Lower leg skin (tissue), 4 donors: ENCODE data around the gene OR52K1. TPM values are rescaled to one million over a fixed set of nuclear protein-coding genes. Genes with fewer than 3 reads are reported as not detected.

ENCODE experiments used
- DNase-seq, 2 donors: peaks; one replicate each; pipeline ENCODE4 v3.0.0-alpha.2; 2019; ENCODE audit warnings: low spot score in 2 of 2
- H3K4me3 ChIP-seq: fragments of 200-600 bp; sonication (generic); 2 replicates; pipeline ENCODE4 v1.5.1; 2017; ENCODE audit warnings: mild to moderate bottlenecking, low read depth; ENCODE audit not compliant: poor library complexity, severe bottlenecking
- POLR2A ChIP-seq, 2 donors: fragments of 450-650 bp; IDR thresholded peaks; one replicate each; pipeline ENCODE4 v1.6.1; 2016 to 2017; ENCODE audit warnings: antibody characterized with exemption in 2 of 2, mild to moderate bottlenecking in 1 of 2, moderate library complexity in 1 of 2
- WGBS, 2 donors: methylation state at CpG; one replicate each; pipeline ENCODE4 v1.1.5; 2018; 5-methylcytosine and 5-hydroxymethylcytosine counted together
- intact Hi-C: fragments of 100-400 bp; cut with DNase I; formaldehyde crosslinking; loops from one replicate; pipeline ENCODE4 v1.15.0; 2023; ENCODE audit warnings: low total_unique reads
- total RNA-seq, 4 donors: library from RNA; depleted of rRNA; stranded (reverse); fragments of >200 nt; gene quantifications; one replicate each; pipeline ENCODE4 v1.1.0, GENCODE V29; 2016
- TF ChIP-seq, protein P1 (sequence below), 3 donors: fragments of 450-650 bp; IDR thresholded peaks; one replicate each; pipeline ENCODE4 v1.5.1; 2016; ENCODE audit warnings: antibody characterized with exemption in 3 of 3, mild to moderate bottlenecking in 3 of 3, moderate library complexity in 2 of 3

Gene OR52K1
- not detected for total RNA-seq

DNA sequence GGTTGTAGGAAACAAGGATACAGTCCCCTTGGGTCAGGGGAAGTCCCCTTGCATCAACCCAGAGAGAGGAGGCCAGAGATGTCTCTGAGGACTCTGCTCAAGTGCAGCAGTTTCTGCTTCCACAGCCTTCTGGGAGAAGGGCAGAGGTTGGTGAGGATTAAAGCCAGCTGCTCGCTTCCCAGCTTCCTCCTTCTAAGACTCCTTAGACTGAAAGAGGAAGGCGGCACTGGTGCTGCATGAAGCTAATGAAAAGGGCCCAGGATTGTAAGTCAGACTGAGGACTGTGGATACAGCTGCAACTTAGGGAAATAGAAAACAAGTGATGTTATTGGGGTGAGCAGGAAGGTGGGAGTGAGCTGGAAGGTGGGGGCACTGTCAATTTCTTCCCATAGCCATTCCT, at the start of gene OR52K1:
Gene OR52K1, plus strand, starts transcription at position 202 of the 400 bp plus-strand sequence. CDS start 6,255 bp downstream, outside the sequence.
- H3K4me3 ChIP-seq, result no peak within 1 kb of the TSS
- TF ChIP-seq POLR2A (IDR thresholded peaks at IDR 0.05), result no peak
- TF ChIP-seq, protein P1, sequence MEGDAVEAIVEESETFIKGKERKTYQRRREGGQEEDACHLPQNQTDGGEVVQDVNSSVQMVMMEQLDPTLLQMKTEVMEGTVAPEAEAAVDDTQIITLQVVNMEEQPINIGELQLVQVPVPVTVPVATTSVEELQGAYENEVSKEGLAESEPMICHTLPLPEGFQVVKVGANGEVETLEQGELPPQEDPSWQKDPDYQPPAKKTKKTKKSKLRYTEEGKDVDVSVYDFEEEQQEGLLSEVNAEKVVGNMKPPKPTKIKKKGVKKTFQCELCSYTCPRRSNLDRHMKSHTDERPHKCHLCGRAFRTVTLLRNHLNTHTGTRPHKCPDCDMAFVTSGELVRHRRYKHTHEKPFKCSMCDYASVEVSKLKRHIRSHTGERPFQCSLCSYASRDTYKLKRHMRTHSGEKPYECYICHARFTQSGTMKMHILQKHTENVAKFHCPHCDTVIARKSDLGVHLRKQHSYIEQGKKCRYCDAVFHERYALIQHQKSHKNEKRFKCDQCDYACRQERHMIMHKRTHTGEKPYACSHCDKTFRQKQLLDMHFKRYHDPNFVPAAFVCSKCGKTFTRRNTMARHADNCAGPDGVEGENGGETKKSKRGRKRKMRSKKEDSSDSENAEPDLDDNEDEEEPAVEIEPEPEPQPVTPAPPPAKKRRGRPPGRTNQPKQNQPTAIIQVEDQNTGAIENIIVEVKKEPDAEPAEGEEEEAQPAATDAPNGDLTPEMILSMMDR (IDR thresholded peaks at IDR 0.05), result no peak
- no peak for DNase-seq
- intact Hi-C loops, result no loop called here
- WGBS, 2 donors, result 58 to 66% methylated on average over 2 of the region's 2 CpGs

DNA sequence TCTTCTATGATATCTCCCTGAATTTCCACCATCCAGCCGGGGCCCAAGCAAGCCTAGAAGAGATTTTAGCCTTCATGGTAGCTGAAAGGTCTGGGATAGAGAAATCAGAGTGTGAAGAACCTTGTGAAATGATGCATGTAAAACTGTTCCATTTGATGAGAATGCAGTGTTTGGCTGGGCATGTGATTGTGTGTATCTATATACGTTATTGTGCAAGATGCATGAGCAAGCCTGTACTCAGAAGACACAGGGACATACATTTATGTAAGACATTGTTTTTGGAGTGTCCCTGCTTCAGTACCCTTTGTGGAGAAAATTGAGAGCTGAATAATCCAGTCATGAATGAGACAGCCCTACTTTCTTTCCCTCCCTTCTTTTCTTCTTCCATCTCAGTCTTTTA, 48.6 kb upstream of the OR52K1 start:
- 67 to 69% methylated on average over 2 of the region's 2 CpGs for WGBS, 2 donors
- DNase-seq, result no peak
- no peak for TF ChIP-seq POLR2A (IDR thresholded peaks at IDR 0.05)
- TF ChIP-seq, protein P1 (IDR thresholded peaks at IDR 0.05), result no peak
- intact Hi-C loops, result no loop called here
- no peak overlapping the region for H3K4me3 ChIP-seq

DNA sequence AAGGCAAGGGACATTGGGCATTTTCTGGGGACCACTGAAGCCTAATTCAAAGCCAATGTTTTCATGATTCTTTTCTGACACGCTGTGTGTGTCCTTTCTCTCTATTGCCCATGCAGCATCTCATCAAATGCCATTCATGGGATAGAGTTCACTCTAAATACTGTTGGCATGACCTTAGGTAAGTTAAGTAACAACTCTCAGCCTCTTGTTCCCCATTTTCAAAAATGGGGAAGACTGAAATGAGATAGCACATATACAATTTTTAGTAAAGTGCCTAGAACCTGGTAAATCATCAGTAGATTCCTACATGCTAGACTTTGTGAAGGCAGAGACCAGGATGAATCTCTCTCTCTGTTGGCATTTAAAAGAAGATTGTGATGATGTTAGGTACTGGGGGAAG, 46.0 kb upstream of the OR52K1 start:
- no peak overlapping the region for H3K4me3 ChIP-seq
- TF ChIP-seq POLR2A (IDR thresholded peaks at IDR 0.05), result no peak
- TF ChIP-seq, protein P1 (IDR thresholded peaks at IDR 0.05), result no peak
- intact Hi-C loops, result no loop called here
- no peak for DNase-seq
- 76 to 86% methylated on average over 1 of the region's 1 CpG for WGBS, 2 donors

DNA sequence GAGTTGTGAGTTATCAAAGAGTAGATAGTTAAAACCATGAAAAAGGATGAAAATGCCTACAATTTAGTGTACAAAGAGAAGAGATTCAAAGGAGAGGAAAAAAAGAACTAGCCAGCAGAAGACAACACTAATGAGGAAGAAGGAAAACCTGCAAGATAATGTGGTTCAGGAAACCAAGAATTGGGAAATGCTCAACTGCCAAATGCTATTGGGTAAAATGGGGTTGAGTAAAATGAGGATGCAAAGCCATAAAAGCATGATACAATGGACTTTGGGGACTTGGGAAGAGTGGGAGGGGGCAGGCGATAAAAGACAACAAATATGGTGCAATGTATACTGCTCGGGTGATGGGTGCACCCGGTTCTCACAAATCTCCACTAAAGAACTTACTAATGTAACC, 40.9 kb upstream of the OR52K1 start:
- intact Hi-C loops, result no loop called here
- no peak for DNase-seq
- H3K4me3 ChIP-seq, result no peak overlapping the region
- TF ChIP-seq, protein P1 (IDR thresholded peaks at IDR 0.05), result no peak
- no peak for TF ChIP-seq POLR2A (IDR thresholded peaks at IDR 0.05)
- 85% methylated on average over 3 of the region's 3 CpGs for WGBS, 2 donors

DNA sequence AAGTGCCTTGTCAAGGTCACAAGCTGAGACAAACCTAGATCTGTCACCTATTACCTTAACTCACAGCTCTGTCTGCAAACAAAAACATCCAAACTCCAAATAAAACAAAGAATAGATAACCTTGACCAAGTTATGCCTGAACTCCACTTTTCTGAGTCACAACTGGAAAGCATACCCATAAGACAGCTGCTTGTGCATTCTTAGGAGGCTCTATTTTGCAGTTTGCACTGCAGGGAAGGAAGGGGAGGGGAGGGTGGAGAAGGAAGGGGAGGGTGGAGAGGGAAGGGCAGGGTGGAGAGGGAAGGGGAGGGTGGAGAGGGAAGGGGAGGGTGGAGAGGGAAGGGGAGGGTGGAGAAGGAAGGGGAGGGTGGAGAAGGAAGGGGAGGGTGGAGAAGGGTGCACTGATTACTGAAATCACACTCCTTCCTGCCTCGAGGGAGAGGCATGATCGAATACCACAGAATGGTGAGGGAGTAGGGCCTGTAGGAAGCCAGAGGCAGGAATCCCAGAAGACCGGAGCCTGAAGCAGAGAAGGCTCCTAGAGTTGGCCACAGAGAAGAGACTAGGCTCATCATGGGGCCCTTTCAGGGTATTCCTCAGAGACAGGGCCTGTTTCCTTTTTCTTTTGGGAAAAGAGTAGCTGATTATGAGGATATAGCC, 39.1 kb upstream of the OR52K1 start:
- 11 to 21% methylated on average over 3 of the region's 3 CpGs for whole genome bisulfite sequencing, 2 donors
- TF ChIP-seq, protein P1 (IDR thresholded peaks at IDR 0.05), result no peak
- TF ChIP-seq POLR2A (IDR thresholded peaks at IDR 0.05), result no peak
- intact Hi-C loops, result no loop called here
- no peak overlapping the region for H3K4me3 ChIP-seq
- no peak for DNase-seq

DNA sequence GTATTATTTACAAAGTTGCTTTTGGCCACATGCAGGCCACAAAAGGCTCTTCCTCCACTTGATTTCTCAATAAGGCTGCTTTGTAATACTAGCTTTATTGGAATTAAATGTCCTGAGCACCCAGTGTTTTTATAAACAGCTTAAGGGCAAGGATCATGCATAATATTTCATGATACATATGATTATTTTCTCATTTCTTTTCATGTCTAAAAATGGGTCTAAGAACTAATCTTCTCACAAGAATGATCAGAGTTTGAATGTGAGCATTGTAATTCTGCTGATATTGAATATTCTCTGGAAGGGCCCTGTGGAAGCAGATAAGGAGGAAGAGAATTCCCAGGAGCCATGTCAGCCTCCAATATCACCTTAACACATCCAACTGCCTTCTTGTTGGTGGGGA, 33.5 kb upstream of the OR52K1 start, which contains the start of gene OR52K2:
Gene OR52K2, plus strand, starts transcription at position 301 of the 400 bp plus-strand sequence. Its CDS starts 45 bp downstream, at position 346.
- DNase-seq, result no peak
- intact Hi-C loops, result no loop called here
- no peak for TF ChIP-seq POLR2A (IDR thresholded peaks at IDR 0.05)
- TF ChIP-seq, protein P1 (IDR thresholded peaks at IDR 0.05), result no peak
- H3K4me3 ChIP-seq, result no peak within 1 kb of the TSS
